A549 (cell line): ENCODE data around the gene ZNF350. TPM values are rescaled to one million over a fixed set of nuclear protein-coding genes. Genes with fewer than 3 reads are reported as not detected.

Experiments used
- ATAC-seq, 2 experiments: fragments of 200-7000 bp in 1 of 2; fragments of >200 bp in 1 of 2; cut with Nextera tagmentation in 1 of 2; cut with Tn5 transposase in 1 of 2; 3 replicates each; pipeline versions ENCODE4 v1.8.0 to v1.9.1; 2018 to 2020; ENCODE audit warnings: mild to moderate bottlenecking in 1 of 2, moderate library complexity in 1 of 2
- CTCF ChIA-PET: fragments of 300-600 bp; sonication (Branson Sonifier 250); formaldehyde crosslinking; extraction: SDS; loops from one replicate; lab custom pipeline; 2021; ENCODE audit warnings: antibody characterized with exemption, inconsistent platforms; lab: Yijun Ruan, JAX
- POLR2A ChIA-PET: fragments of 350-600 bp; formaldehyde crosslinking; extraction: SDS; loops from one replicate; lab custom pipeline; 2021; ENCODE audit warnings: antibody characterized with exemption, inconsistent platforms; lab: Yijun Ruan, JAX
- DNase-seq, 2 experiments: peaks; one replicate each; pipeline versions ENCODE4 v3.0.0 to v3.0.0-alpha.2; 2011 to 2016; ENCODE audit warnings: low read depth in 1 of 2, low spot score in 1 of 2
- FAIRE-seq: peaks from 2 replicates; lab custom pipeline; 2011; peaks lifted over from hg19 to GRCh38; lab: Jason Lieb, UNC
- H3K27ac ChIP-seq, 2 experiments: fragments of >200 bp; sonication (Bioruptor Twin); formaldehyde crosslinking; 3 replicates each; pipeline ENCODE4 v1.5.1; 2016 to 2017
- H3K4me1 ChIP-seq: fragments of >200 bp; sonication (Bioruptor Twin); formaldehyde crosslinking; 3 replicates; pipeline ENCODE4 v1.6.1; 2016
- H3K4me2 ChIP-seq: fragments of >200 bp; sonication (Bioruptor Twin); formaldehyde crosslinking; 3 replicates; pipeline ENCODE4 v1.6.1; 2016
- H3K4me3 ChIP-seq: fragments of >200 bp; sonication (Bioruptor Twin); formaldehyde crosslinking; 3 replicates; pipeline ENCODE4 v1.5.1; 2016
- H3K9me3 ChIP-seq: fragments of >200 bp; sonication (Bioruptor Twin); formaldehyde crosslinking; 3 replicates; pipeline ENCODE4 v1.6.1; 2016
- CBX8 ChIP-seq: fragments of 200-600 bp; sonication (generic); IDR thresholded peaks from 2 replicates; pipeline ENCODE4 v1.6.1; 2016
- CHD2 ChIP-seq: fragments of 150-350 bp; IDR thresholded peaks from 2 replicates; pipeline ENCODE4 v1.6.1; 2014; ENCODE audit warnings: low read length; ENCODE audit not compliant: partially characterized antibody
- CHD4 ChIP-seq: fragments of 200-600 bp; sonication (generic); IDR thresholded peaks from 2 replicates; pipeline ENCODE4 v1.6.1; 2016; ENCODE audit warnings: antibody characterized with exemption, mild to moderate bottlenecking, borderline replicate concordance
- ELK1 ChIP-seq: fragments of 150-350 bp; IDR thresholded peaks from 2 replicates; pipeline ENCODE4 v1.6.1; 2014; ENCODE audit warnings: low read depth, mild to moderate bottlenecking, low read length
- EP300 ChIP-seq, 2 experiments: fragments of >200 bp; sonication (Bioruptor Twin); formaldehyde crosslinking; IDR thresholded peaks; 2 replicates in 1 of 2; 3 replicates in 1 of 2; pipeline ENCODE4 v1.6.1; 2016 to 2017
- FOSB ChIP-seq: fragments of 250-450 bp; sonication (Bioruptor Pico); IDR thresholded peaks from 2 replicates; pipeline ENCODE4 v1.5.0; 2020; ENCODE audit warnings: mild to moderate bottlenecking, moderate library complexity
- FOSL2 ChIP-seq, 2 experiments: fragments of 450-650 bp in 1 of 2; fragments of >200 bp in 1 of 2; sonication (Bioruptor Twin) in 1 of 2; formaldehyde crosslinking; IDR thresholded peaks; 2 replicates each; pipeline versions ENCODE4 v1.5.0 to v1.6.1; 2016 to 2020; ENCODE audit warnings: mild to moderate bottlenecking in 1 of 2, moderate library complexity in 1 of 2
- GATA3 ChIP-seq: IDR thresholded peaks from 2 replicates; pipeline ENCODE4 v1.6.1; 2012; ENCODE audit warnings: borderline replicate concordance
- HDAC2 ChIP-seq: fragments of 200-600 bp; sonication (generic); IDR thresholded peaks from 2 replicates; pipeline ENCODE4 v1.6.1; 2016
- HES2 ChIP-seq: fragments of >200 bp; sonication (Bioruptor Twin); formaldehyde crosslinking; IDR thresholded peaks from 2 replicates; pipeline ENCODE4 v1.6.1; 2016
- HOXB13 ChIP-seq: fragments of 250-450 bp; sonication (Bioruptor Pico); IDR thresholded peaks from 2 replicates; pipeline ENCODE4 v1.5.0; 2020; ENCODE audit warnings: low read depth, mild to moderate bottlenecking, moderate library complexity
- HOXB5 ChIP-seq: fragments of 250-450 bp; sonication (Bioruptor Pico); IDR thresholded peaks from 2 replicates; pipeline ENCODE4 v1.5.0; 2020; ENCODE audit warnings: mild to moderate bottlenecking, moderate library complexity
- JUN ChIP-seq, 2 experiments: fragments of >200 bp; sonication (Bioruptor Twin); formaldehyde crosslinking; IDR thresholded peaks; 2 replicates in 1 of 2; 3 replicates in 1 of 2; pipeline ENCODE4 v1.6.1; 2016 to 2017
- JUNB ChIP-seq: fragments of >200 bp; sonication (Bioruptor Twin); formaldehyde crosslinking; IDR thresholded peaks from 2 replicates; pipeline ENCODE4 v1.6.1; 2016
- KDM1A ChIP-seq: fragments of 200-600 bp; sonication (generic); IDR thresholded peaks from 2 replicates; pipeline ENCODE4 v1.6.1; 2016; ENCODE audit warnings: low read depth, mild to moderate bottlenecking
- MAZ ChIP-seq: fragments of 150-350 bp; IDR thresholded peaks from 2 replicates; pipeline ENCODE4 v1.6.1; 2014; ENCODE audit warnings: antibody characterized with exemption, low read depth, low read length, borderline replicate concordance
- PHF8 ChIP-seq: fragments of 200-600 bp; sonication (generic); IDR thresholded peaks from 2 replicates; pipeline ENCODE4 v1.6.1; 2016; ENCODE audit warnings: low read depth, mild to moderate bottlenecking, antibody characterized with exemption, moderate library complexity, borderline replicate concordance
- POLR2A ChIP-seq: IDR thresholded peaks from 2 replicates; pipeline ENCODE4 v1.6.1; 2012; ENCODE audit warnings: mild to moderate bottlenecking, low read length
- POLR2AphosphoS2 ChIP-seq: conservative IDR thresholded peaks from 2 replicates; pipeline ENCODE4 v1.6.1; 2012; ENCODE audit warnings: low read length, improper control_type of control experiment, inconsistent platforms
- SREBF2 ChIP-seq: fragments of 450-650 bp; IDR thresholded peaks from 2 replicates; pipeline ENCODE4 v1.6.1; 2014; ENCODE audit warnings: mild to moderate bottlenecking, moderate library complexity
- ZFP36 ChIP-seq: fragments of 450-650 bp; IDR thresholded peaks from 2 replicates; pipeline ENCODE4 v1.6.1; 2014; ENCODE audit warnings: borderline replicate concordance; ENCODE audit not compliant: partially characterized antibody
- ZSCAN20 ChIP-seq: fragments of 250-450 bp; sonication (Bioruptor Pico); IDR thresholded peaks from 2 replicates; pipeline ENCODE4 v1.8.0; 2022; ENCODE audit warnings: mild to moderate bottlenecking, moderate library complexity
- WGBS: methylation state at CpG from one replicate; pipeline ENCODE4 v1.1.6; 2017; ENCODE audit errors: missing lambda C conversion rate; 5-methylcytosine and 5-hydroxymethylcytosine counted together
- polyA plus RNA-seq, 4 experiments: library from polyadenylated mRNA; depleted of rRNA in 3 of 4; stranded (reverse); fragments of >200 nt; fragmentation: RNase III in 1 of 4; extraction: RNeasy Plus Mini Kit Qiagen cat#74134 plus additional on column Dnase treatment in 1 of 4; gene quantifications; 2 replicates in 3 of 4; 3 replicates in 1 of 4; pipeline ENCODE4 v1.2.3, GENCODE V29; 2011 to 2017
- TF ChIP-seq, protein P1 (sequence below): fragments of 250-450 bp; sonication (Bioruptor Pico); IDR thresholded peaks from 2 replicates; pipeline ENCODE4 v1.5.0; 2021; ENCODE audit warnings: mild to moderate bottlenecking, moderate library complexity, borderline replicate concordance
- TF ChIP-seq, protein P2 (sequence below): fragments of >200 bp; sonication (Bioruptor Twin); formaldehyde crosslinking; IDR thresholded peaks from 3 replicates; pipeline ENCODE4 v1.5.1; 2016

The ZNF350 gene
- polyA plus RNA-seq, 2 of the 4 experiments (the other 2 are of a cell fraction), result 6.0 to 10.1 TPM

- FAIRE-seq (no peak), DNase-seq (no peak), ATAC-seq (no peak)
- TF ChIP-seq FOSB (CRISPR knock-in tag) (no peak), GATA3 (peak; percentile 26; the same call in 1 of the 2 replicates)
- peaks cover 97% of the 10 kb centered on the region for H3K9me3 ChIP-seq
- ChIA-PET POLR2A (no interaction called here), CTCF (no interaction called here)
- no peaks in the 10 kb centered on the region for H3K4me1 ChIP-seq
- no peak overlapping the region for H3K27ac ChIP-seq
- no peak overlapping the region for H3K4me3 ChIP-seq
- WGBS, result 65% methylated on average over 7 of the region's 7 CpGs
- H3K4me2 ChIP-seq, result no peak overlapping the region
Measured at GRCh38 chr19:51944798-51945552, 41.7 kb downstream of the ZNF350 start.

- no peak for DNase-seq
Measured at GRCh38 chr19:51938936-51939335, 47.7 kb downstream of the ZNF350 start.

GRCh38 chr19:51931921-51932320 is 54.7 kb downstream of the ZNF350 start:
- ATAC-seq (no peak), DNase-seq (no peak), FAIRE-seq (no peak)
- POLR2A ChIA-PET, result no interaction called here
- 65% methylated on average over 8 of the region's 8 CpGs for WGBS
- H3K4me3 ChIP-seq, result no peak overlapping the region
- H3K27ac ChIP-seq, result no peak overlapping the region
- peaks cover 84% of the 10 kb centered on the region for H3K9me3 ChIP-seq
- CTCF ChIA-PET, result interaction anchor here (0.6 kb wide), 1 partner anchor 287 kb away, joined by 3 read pairs; no protein-coding TSS in a partner anchor
- no peak overlapping the region for H3K4me2 ChIP-seq
- H3K4me1 ChIP-seq, result no peaks in the 10 kb centered on the region
- TF ChIP-seq POLR2AphosphoS2 (no peak), JUN (IDR thresholded peaks at IDR 0.05) (no peak), CHD2 (no peak), ZSCAN20 (no peak), HOXB13 (CRISPR knock-in tag) (no peak), ZFP36 (no peak), FOSL2 (IDR thresholded peaks at IDR 0.05) (no peak), FOSL2 (CRISPR knock-in tag; IDR thresholded peaks at IDR 0.05) (no peak)
- TF ChIP-seq, protein P1, sequence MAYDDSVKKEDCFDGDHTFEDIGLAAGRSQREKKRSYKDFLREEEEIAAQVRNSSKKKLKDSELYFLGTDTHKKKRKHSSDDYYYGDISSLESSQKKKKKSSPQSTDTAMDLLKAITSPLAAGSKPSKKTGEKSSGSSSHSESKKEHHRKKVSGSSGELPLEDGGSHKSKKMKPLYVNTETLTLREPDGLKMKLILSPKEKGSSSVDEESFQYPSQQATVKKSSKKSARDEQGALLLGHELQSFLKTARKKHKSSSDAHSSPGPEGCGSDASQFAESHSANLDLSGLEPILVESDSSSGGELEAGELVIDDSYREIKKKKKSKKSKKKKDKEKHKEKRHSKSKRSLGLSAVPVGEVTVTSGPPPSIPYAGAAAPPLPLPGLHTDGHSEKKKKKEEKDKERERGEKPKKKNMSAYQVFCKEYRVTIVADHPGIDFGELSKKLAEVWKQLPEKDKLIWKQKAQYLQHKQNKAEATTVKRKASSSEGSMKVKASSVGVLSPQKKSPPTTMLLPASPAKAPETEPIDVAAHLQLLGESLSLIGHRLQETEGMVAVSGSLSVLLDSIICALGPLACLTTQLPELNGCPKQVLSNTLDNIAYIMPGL (CRISPR knock-in tag), result no peak

More at GRCh38 chr19:51938936-51939335, 47.7 kb downstream of the ZNF350 start:
- H3K27ac ChIP-seq, result no peak overlapping the region
- no peak for FAIRE-seq
- H3K4me3 ChIP-seq, result no peak overlapping the region
- H3K4me1 ChIP-seq, result no peaks in the 10 kb centered on the region
- H3K9me3 ChIP-seq, result peaks cover 88% of the 10 kb centered on the region
- ChIA-PET POLR2A (no interaction called here), CTCF (no interaction called here)
- 68% methylated on average over 2 of the region's 2 CpGs for WGBS
- H3K4me2 ChIP-seq, result no peak overlapping the region
- no peak for TF ChIP-seq KDM1A
- no peak for TF ChIP-seq JUNB
- no peak for TF ChIP-seq PHF8
- TF ChIP-seq POLR2A, result no peak
- TF ChIP-seq HDAC2, result no peak
- TF ChIP-seq CBX8, result no peak
- TF ChIP-seq, protein P1 (CRISPR knock-in tag), result no peak
- no peak for TF ChIP-seq SREBF2
- no peak for TF ChIP-seq GATA3
- TF ChIP-seq HES2, result no peak
- TF ChIP-seq HOXB5 (CRISPR knock-in tag), result no peak
- no peak for TF ChIP-seq MAZ
- no peak for TF ChIP-seq EP300 (IDR thresholded peaks at IDR 0.05)
- no peak for TF ChIP-seq ELK1
- TF ChIP-seq, protein P2, sequence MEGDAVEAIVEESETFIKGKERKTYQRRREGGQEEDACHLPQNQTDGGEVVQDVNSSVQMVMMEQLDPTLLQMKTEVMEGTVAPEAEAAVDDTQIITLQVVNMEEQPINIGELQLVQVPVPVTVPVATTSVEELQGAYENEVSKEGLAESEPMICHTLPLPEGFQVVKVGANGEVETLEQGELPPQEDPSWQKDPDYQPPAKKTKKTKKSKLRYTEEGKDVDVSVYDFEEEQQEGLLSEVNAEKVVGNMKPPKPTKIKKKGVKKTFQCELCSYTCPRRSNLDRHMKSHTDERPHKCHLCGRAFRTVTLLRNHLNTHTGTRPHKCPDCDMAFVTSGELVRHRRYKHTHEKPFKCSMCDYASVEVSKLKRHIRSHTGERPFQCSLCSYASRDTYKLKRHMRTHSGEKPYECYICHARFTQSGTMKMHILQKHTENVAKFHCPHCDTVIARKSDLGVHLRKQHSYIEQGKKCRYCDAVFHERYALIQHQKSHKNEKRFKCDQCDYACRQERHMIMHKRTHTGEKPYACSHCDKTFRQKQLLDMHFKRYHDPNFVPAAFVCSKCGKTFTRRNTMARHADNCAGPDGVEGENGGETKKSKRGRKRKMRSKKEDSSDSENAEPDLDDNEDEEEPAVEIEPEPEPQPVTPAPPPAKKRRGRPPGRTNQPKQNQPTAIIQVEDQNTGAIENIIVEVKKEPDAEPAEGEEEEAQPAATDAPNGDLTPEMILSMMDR, result no peak
- no peak for TF ChIP-seq CHD4
- ATAC-seq, result no peak
